Right renal cortex interstitium (tissue), 3 donors: ENCODE measurements around the gene FCN3. TPM values are rescaled to one million over a fixed set of nuclear protein-coding genes. Genes with fewer than 3 reads are reported as not detected.

Source experiments
- polyA plus RNA-seq, 3 donors: library from polyadenylated mRNA; unstranded; fragments of 120-200 nt; gene quantifications; one replicate each; pipeline ENCODE4 v1.2.1, GENCODE V29; 2013; ENCODE audit not compliant: insufficient read length in 3 of 3

Gene FCN3
- polyA plus RNA-seq, 3 donors: 1.6 to 2.5 (median 1.9) TPM

Other genes with a start within 250 kb of the FCN3 start
- 10 to 100 TPM; 19.6 to 23.0 (median 20.0) TPM for gene SLC9A1, start 219.7 kb downstream of the FCN3 start, polyA plus RNA-seq
- gene WDTC1, start 140.2 kb downstream of the FCN3 start, polyA plus RNA-seq: 10 to 100 TPM; 38.8 to 43.2 (median 40.3) TPM
- gene TMEM222, start 52.7 kb downstream of the FCN3 start, polyA plus RNA-seq: 10 to 100 TPM; 37.5 to 39.0 (median 39.0) TPM
- 1 to 10 TPM; 6.6 to 8.3 (median 6.7) TPM for gene SYTL1, start 32.8 kb downstream of the FCN3 start, polyA plus RNA-seq
- 1 to 10 TPM; 6.8 to 9.3 (median 7.6) TPM for gene MAP3K6, start 7.9 kb downstream of the FCN3 start, polyA plus RNA-seq
- gene CD164L2, start 8.5 kb upstream of the FCN3 start, polyA plus RNA-seq: under 1 TPM; 0.11 to 0.35 (median 0.25) TPM
- gene GPR3, start 17.8 kb upstream of the FCN3 start, polyA plus RNA-seq: under 1 TPM; 0.64 to 1.00 (median 0.98) TPM
- gene WASF2, start 115.3 kb upstream of the FCN3 start, polyA plus RNA-seq: 100 to 1,000 TPM; 134 to 154 (median 140) TPM
- 10 to 100 TPM; 31.7 to 36.1 (median 36.1) TPM for gene AHDC1, start 229.3 kb upstream of the FCN3 start, polyA plus RNA-seq